H1 (cell line): Measurements from ENCODE around the gene NAT10. TPM values are rescaled to one million over a fixed set of nuclear protein-coding genes. Genes with fewer than 3 reads are reported as not detected.

Source experiments
- CTCF ChIA-PET: fragments of 300-600 bp; sonication (Branson Sonifier 250); formaldehyde crosslinking; loops from one replicate; lab custom pipeline; 2021; ENCODE audit not compliant: partially characterized antibody; lab: Charles Lee
- POLR2A ChIA-PET: fragments of 300-600 bp; sonication (Branson Sonifier 250); formaldehyde crosslinking; loops from one replicate; lab custom pipeline; 2021; ENCODE audit warnings: inconsistent platforms; ENCODE audit not compliant: partially characterized antibody; lab: Charles Lee
- DNase-seq, 2 experiments: peaks; one replicate each; pipeline versions ENCODE4 v3.0.0 to v3.0.0-alpha.2; 2010 to 2022; ENCODE audit warnings: low spot score in 2 of 2, low read depth in 1 of 2, mixed read lengths in 1 of 2
- FAIRE-seq: peaks from 2 replicates; lab custom pipeline; 2011; peaks lifted over from hg19 to GRCh38; lab: Jason Lieb, UNC
- H2AFZ ChIP-seq: 2 replicates; pipeline ENCODE4 v1.8.1; 2012; ENCODE audit warnings: low read length, inconsistent platforms
- H2AK5ac ChIP-seq: 2 replicates; pipeline ENCODE4 v1.6.1; 2013; ENCODE audit warnings: low read depth, low read length
- H2BK120ac ChIP-seq: replicated peaks from 2 replicates; pipeline ENCODE3; 2013; ENCODE audit warnings: low read depth, low read length, inconsistent platforms
- H2BK12ac ChIP-seq: 2 replicates; pipeline ENCODE4 v1.6.1; 2013; ENCODE audit warnings: low read depth, low read length
- H2BK15ac ChIP-seq: 2 replicates; pipeline ENCODE4 v1.6.1; 2013; ENCODE audit warnings: low read length
- H2BK20ac ChIP-seq: 2 replicates; pipeline ENCODE4 v1.6.1; 2013; ENCODE audit warnings: low read length
- H2BK5ac ChIP-seq: 2 replicates; pipeline ENCODE4 v1.6.1; 2013; ENCODE audit warnings: low read depth, low read length
- H3K14ac ChIP-seq: 2 replicates; pipeline ENCODE4 v1.6.1; 2013; ENCODE audit warnings: inconsistent platforms; ENCODE audit not compliant: insufficient read length
- H3K18ac ChIP-seq: 2 replicates; pipeline ENCODE4 v1.6.1; 2013; ENCODE audit warnings: low read length; ENCODE audit errors: extremely low read depth
- H3K23ac ChIP-seq: 2 replicates; pipeline ENCODE4 v1.6.1; 2013; ENCODE audit warnings: inconsistent platforms; ENCODE audit not compliant: insufficient read length
- H3K23me2 ChIP-seq: 2 replicates; pipeline ENCODE4 v1.6.1; 2013; ENCODE audit warnings: low read depth, low read length
- H3K27ac ChIP-seq: 2 replicates; pipeline ENCODE4 v1.6.1; 2011; ENCODE audit warnings: low read depth, low read length, inconsistent platforms
- H3K27me3 ChIP-seq, 4 experiments: replicated peaks in 1 of 4; 1 replicate in 1 of 4; 2 replicates in 3 of 4; pipeline versions ENCODE4 v1.6.1 to v1.8.1; 2011 to 2013; ENCODE audit warnings: low read length in 3 of 4, mild to moderate bottlenecking in 3 of 4, inconsistent platforms in 2 of 4, mixed read lengths in 2 of 4, moderate library complexity in 1 of 4; ENCODE audit not compliant: control insufficient read depth in 3 of 4, insufficient read depth in 3 of 4; ENCODE audit errors: extremely low read depth in 1 of 4
- H3K36me3 ChIP-seq, 4 experiments: 2 replicates each; pipeline versions ENCODE4 v1.6.1 to v1.8.1; 2011 to 2013; ENCODE audit warnings: mild to moderate bottlenecking in 4 of 4, low read length in 3 of 4, moderate library complexity in 2 of 4, control low read depth in 1 of 4, inconsistent platforms in 1 of 4; ENCODE audit not compliant: insufficient read depth in 4 of 4, control insufficient read depth in 2 of 4
- H3K4ac ChIP-seq: replicated peaks from 2 replicates; pipeline ENCODE3; 2013; ENCODE audit warnings: low read length, low read depth, mixed read lengths, inconsistent platforms; ENCODE audit not compliant: insufficient read length
- H3K4me1 ChIP-seq, 4 experiments: replicated peaks in 1 of 4; 1 replicate in 1 of 4; 2 replicates in 3 of 4; pipeline versions ENCODE4 v1.6.1 to v1.8.1; 2011 to 2013; ENCODE audit warnings: low read length in 3 of 4, inconsistent platforms in 2 of 4, mixed read lengths in 1 of 4; ENCODE audit not compliant: insufficient read depth in 4 of 4, control insufficient read depth in 3 of 4
- H3K4me2 ChIP-seq, 2 experiments: 2 replicates each; pipeline versions ENCODE4 v1.6.1 to v1.8.1; 2011 to 2013; ENCODE audit warnings: low read depth in 2 of 2, low read length in 2 of 2, control low read depth in 1 of 2, inconsistent platforms in 1 of 2, mild to moderate bottlenecking in 1 of 2; ENCODE audit not compliant: insufficient read depth in 1 of 2
- H3K4me3 ChIP-seq, 4 experiments: fragments of 200-600, 300-600 bp in 1 of 4; sonication (generic), shearing (Covaris generic), sonication (Bioruptor Twin) in 1 of 4; 2 replicates each; pipeline versions ENCODE4 v1.5.1 to v1.8.1; 2011 to 2016; ENCODE audit warnings: low read length in 4 of 4, low read depth in 3 of 4, control low read depth in 2 of 4, inconsistent platforms in 2 of 4, mild to moderate bottlenecking in 2 of 4, mixed read lengths in 1 of 4, moderate library complexity in 1 of 4; ENCODE audit not compliant: insufficient read depth in 2 of 4; ENCODE audit errors: extremely low read depth in 1 of 4
- H3K56ac ChIP-seq: replicated peaks from 2 replicates; pipeline ENCODE3; 2013; ENCODE audit warnings: low read depth, mild to moderate bottlenecking, mixed read lengths, low read length, inconsistent platforms; ENCODE audit not compliant: insufficient read length
- H3K79me1 ChIP-seq: 2 replicates; pipeline ENCODE4 v1.6.1; 2013; ENCODE audit warnings: low read depth, low read length, control low read depth
- H3K79me2 ChIP-seq, 2 experiments: 2 replicates each; pipeline versions ENCODE4 v1.6.1 to v1.8.1; 2012 to 2013; ENCODE audit warnings: low read length in 2 of 2, mild to moderate bottlenecking in 2 of 2, inconsistent platforms in 1 of 2; ENCODE audit not compliant: insufficient read depth in 2 of 2, control insufficient read depth in 1 of 2
- H3K9ac ChIP-seq, 4 experiments: replicated peaks in 1 of 4; 1 replicate in 1 of 4; 2 replicates in 3 of 4; pipeline versions ENCODE4 v1.6.1 to v1.8.1; 2011 to 2013; ENCODE audit warnings: low read depth in 3 of 4, low read length in 3 of 4, control low read depth in 2 of 4, mild to moderate bottlenecking in 2 of 4, moderate library complexity in 2 of 4, inconsistent platforms in 1 of 4; ENCODE audit errors: extremely low read depth in 1 of 4
- H3K9me3 ChIP-seq, 2 experiments: 2 replicates each; pipeline versions ENCODE4 v1.6.1 to v1.8.1; 2012 to 2013; ENCODE audit warnings: mild to moderate bottlenecking in 2 of 2, moderate library complexity in 2 of 2, control low read depth in 1 of 2, inconsistent platforms in 1 of 2, low read depth in 1 of 2, low read length in 1 of 2, mixed read lengths in 1 of 2; ENCODE audit not compliant: insufficient read depth in 2 of 2
- H4K20me1 ChIP-seq, 2 experiments: replicated peaks in 1 of 2; 2 replicates each; pipeline versions ENCODE3 to v1.8.1; 2011 to 2013; ENCODE audit warnings: inconsistent platforms in 2 of 2, low read length in 2 of 2, mild to moderate bottlenecking in 1 of 2; ENCODE audit not compliant: insufficient read depth in 2 of 2, control insufficient read depth in 1 of 2
- H4K5ac ChIP-seq: 2 replicates; pipeline ENCODE4 v1.6.1; 2013; ENCODE audit warnings: low read length, low read depth, mixed read lengths, inconsistent platforms; ENCODE audit not compliant: insufficient read length
- H4K8ac ChIP-seq: 2 replicates; pipeline ENCODE4 v1.8.0; 2013; ENCODE audit warnings: mild to moderate bottlenecking, moderate library complexity, low read length, inconsistent platforms; ENCODE audit not compliant: insufficient read depth; ENCODE audit errors: extremely low read depth
- H4K91ac ChIP-seq: replicated peaks from 2 replicates; pipeline ENCODE3; 2013; ENCODE audit warnings: low read length, mixed read lengths, inconsistent platforms; ENCODE audit not compliant: insufficient read length
- CHD1 ChIP-seq: IDR thresholded peaks from 2 replicates; pipeline ENCODE4 v1.6.1; 2012; ENCODE audit warnings: low read depth, low read length, improper control_type of control experiment
- CTBP2 ChIP-seq: IDR thresholded peaks from 2 replicates; pipeline ENCODE4 v1.7.0; 2011; ENCODE audit warnings: borderline replicate concordance, mild to moderate bottlenecking, moderate library complexity, mixed read lengths, low read length; ENCODE audit not compliant: insufficient read depth, insufficient read length
- FOSL1 ChIP-seq: IDR thresholded peaks from 2 replicates; pipeline ENCODE4 v1.6.1; 2011; ENCODE audit warnings: mild to moderate bottlenecking, low read depth, low read length, moderate library complexity; ENCODE audit not compliant: insufficient read depth
- HDAC2 ChIP-seq, 2 experiments: fragments of 300-600 bp in 1 of 2; sonication (generic) in 1 of 2; IDR thresholded peaks; 2 replicates each; pipeline ENCODE4 v1.6.1; 2011 to 2012; ENCODE audit warnings: low read depth in 2 of 2, low read length in 2 of 2, mild to moderate bottlenecking in 2 of 2, moderate library complexity in 2 of 2, borderline replicate concordance in 1 of 2, inconsistent platforms in 1 of 2
- KDM5A ChIP-seq: fragments of 200-600 bp; IDR thresholded peaks from 2 replicates; pipeline ENCODE4 v1.7.1; 2012; ENCODE audit warnings: mild to moderate bottlenecking, low read length, inconsistent platforms, mixed read lengths
- MAFK ChIP-seq: IDR thresholded peaks from 2 replicates; pipeline ENCODE4 v1.6.1; 2012; ENCODE audit warnings: low read depth, mild to moderate bottlenecking, improper control_type of control experiment, low read length
- SAP30 ChIP-seq: fragments of 300-600 bp; sonication (generic); IDR thresholded peaks from 2 replicates; pipeline ENCODE4 v1.7.1; 2012; ENCODE audit warnings: low read length, moderate library complexity, mild to moderate bottlenecking, inconsistent platforms; ENCODE audit not compliant: insufficient read depth, insufficient replicate concordance
- SP4 ChIP-seq: IDR thresholded peaks from 2 replicates; pipeline ENCODE4 v1.6.1; 2012; ENCODE audit warnings: low read length, inconsistent platforms
- TAF7 ChIP-seq: optimal IDR thresholded peaks from 2 replicates; pipeline ENCODE3; 2011; ENCODE audit warnings: low read depth, mild to moderate bottlenecking, inconsistent platforms, low read length, moderate library complexity, borderline replicate concordance
- ZNF274 ChIP-seq: IDR thresholded peaks from 2 replicates; pipeline ENCODE4 v1.7.0; 2012; ENCODE audit warnings: low read length, borderline replicate concordance; ENCODE audit errors: extremely low read depth
- WGBS, 2 experiments: shearing (Covaris generic) in 1 of 2; methylation state at CpG; one replicate each; pipeline versions ENCODE4 v1.1.6 to v1.1.7; 2013 to 2015; ENCODE audit warnings: low lambda C conversion rate in 2 of 2, mixed read lengths in 2 of 2, inconsistent platforms in 1 of 2, low coverage in 1 of 2, missing lambda C conversion rate in 1 of 2; ENCODE audit not compliant: insufficient replicate concordance in 2 of 2, insufficient coverage in 1 of 2, insufficient read length in 1 of 2; ENCODE audit errors: extremely low coverage in 1 of 2, missing lambda C conversion rate in 1 of 2; 5-methylcytosine and 5-hydroxymethylcytosine counted together
- polyA plus RNA-seq, 7 experiments: library from polyadenylated mRNA; depleted of rRNA in 3 of 7; stranded (reverse) in 5 of 7; unstranded in 2 of 7; fragments of >200 nt in 5 of 7; fragments of 200-250 nt in 2 of 7; gene quantifications; 1 replicate in 5 of 7; 2 replicates in 1 of 7; 4 replicates in 1 of 7; pipeline versions ENCODE4 v1.2.1 to v1.2.3, GENCODE V29; 2011 to 2013; ENCODE audit warnings: missing spikeins in 2 of 7, mixed read lengths in 2 of 7
- total RNA-seq: library from RNA; stranded (reverse); fragmentation: NEBNext Ultra II Directional; extraction: Animal tissue kit (Norgen Biotek cat#: 25700); gene quantifications from 2 replicates; pipeline ENCODE4 v1.2.1, GENCODE V29; 2021

The NAT10 gene
- total and polyA plus RNA-seq, 2 of the 8 experiments (the other 6 are each of a cell fraction or from before 2014, with no cell fraction given): 66.3 to 89.6 TPM

DNA sequence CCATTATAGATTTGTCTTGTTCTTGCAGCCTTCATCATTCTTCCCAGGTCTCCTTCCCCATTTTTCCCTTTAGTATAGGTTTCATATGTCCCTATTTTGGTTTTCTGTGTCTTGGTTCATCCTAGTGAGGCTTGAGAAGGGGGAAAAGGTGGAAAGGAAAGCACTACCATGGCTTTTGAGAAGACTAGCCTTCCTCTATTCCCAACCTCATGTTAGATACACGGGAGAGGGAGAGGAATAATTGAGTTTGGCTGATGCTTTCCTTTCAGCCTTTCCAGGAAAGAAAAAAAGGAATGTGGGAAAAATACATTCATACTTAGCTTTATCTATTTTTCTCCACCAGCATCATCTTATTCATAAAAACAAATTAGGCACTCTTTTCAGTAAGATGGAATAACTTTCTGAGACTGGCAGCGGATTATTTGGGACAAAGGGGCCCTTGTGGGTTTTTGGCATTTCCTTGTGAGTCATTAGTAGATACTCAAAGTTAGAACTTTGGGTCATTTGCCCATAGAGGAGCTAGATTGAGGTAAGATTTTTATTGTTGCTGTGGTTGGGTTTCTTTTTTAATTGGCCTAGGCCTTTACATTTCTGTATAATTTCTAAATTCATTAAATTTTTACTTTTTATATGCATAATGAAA lies 30.1 kb upstream of the NAT10 start:
- POLR2A ChIA-PET: interaction anchor here (1.2 to 16.5 kb wide), 4 partner anchors 10 to 21 kb away, joined by 4 to 176 read pairs (median 26); partner anchors contain the start of gene CAPRIN1
- no peaks in the 10 kb centered on the region for H3K4me1 ChIP-seq
- no peak overlapping the region for H4K91ac ChIP-seq
- no peak overlapping the region for H3K4me3 ChIP-seq
- H4K20me1 ChIP-seq: peaks cover 2 to 15% of the 10 kb centered on the region in 2 experiments
- WGBS, 2 experiments: 84% methylated on average over 2 of the region's 2 CpGs; no CpG with 5 or more reads in 1 of the 2 experiments
- H2BK15ac ChIP-seq: no peak overlapping the region
- no peak overlapping the region for H3K56ac ChIP-seq
- no peak overlapping the region for H3K18ac ChIP-seq
- no peak overlapping the region for H3K27ac ChIP-seq
- H2BK12ac ChIP-seq: no peak overlapping the region
- peaks cover 2 to 86% of the 10 kb centered on the region in 2 experiments; a peak in 3 of 4 replicates for H3K79me2 ChIP-seq
- no peaks in the 10 kb centered on the region for H3K27me3 ChIP-seq
- no peaks in the 10 kb centered on the region for H3K79me1 ChIP-seq
- FAIRE-seq (no peak), DNase-seq (no peak)
- H4K8ac ChIP-seq: no peak overlapping the region
- CTCF ChIA-PET: interaction anchor here (1.0 to 1.9 kb wide), 2 partner anchors 8 to 267 kb away, joined by 3 to 12 read pairs; no protein-coding TSS in a partner anchor
- no peak overlapping the region for H2AFZ ChIP-seq
- H3K23me2 ChIP-seq: no peaks in the 10 kb centered on the region
- no peak overlapping the region for H3K4ac ChIP-seq
- H3K9ac ChIP-seq: no peak overlapping the region
- H3K9me3 ChIP-seq: no peaks in the 10 kb centered on the region
- H3K14ac ChIP-seq: no peak overlapping the region
- no peak overlapping the region for H2BK5ac ChIP-seq
- H2BK120ac ChIP-seq: no peak overlapping the region
- no peak overlapping the region for H2BK20ac ChIP-seq
- no peak overlapping the region for H2AK5ac ChIP-seq
- H3K36me3 ChIP-seq: peaks cover 42 to 88% (median 76%) of the 10 kb centered on the region in 4 experiments
- no peak overlapping the region for H3K23ac ChIP-seq
- H3K4me2 ChIP-seq: no peak overlapping the region
- no peak overlapping the region for H4K5ac ChIP-seq
- TF ChIP-seq SAP30 (no peak), CTBP2 (no peak), FOSL1 (no peak), TAF7 (no peak), SP4 (no peak), ZNF274 (no peak), HDAC2 (IDR thresholded peaks at IDR 0.05; ENCODE audit: borderline replicate concordance in 1 of 2, low read depth in 2 of 2, low read length in 2 of 2) (no peak), MAFK (no peak), CHD1 (no peak), KDM5A (no peak)
